Heart right ventricle (tissue), 16 donors: ENCODE results near the gene B4GAT1. TPM values are rescaled to one million over a fixed set of nuclear protein-coding genes. Genes with fewer than 3 reads are reported as not detected.
A peak's percentile ranks its signal among the peaks of the same experiment; 100 is the strongest.

Experiments used
- ATAC-seq, 8 donors: fragments of 200-7000 bp; cut with Tn5 transposase; one replicate each; pipeline ENCODE4 v1.9.1; 2020; ENCODE audit warnings: mild to moderate bottlenecking in 8 of 8, moderate library complexity in 8 of 8, moderate number of reproducible peaks in 1 of 8
- DNase-seq, 2 donors: peaks; one replicate each; pipeline ENCODE4 v3.0.0-alpha.2; 2020
- H3K27ac ChIP-seq, 10 donors: fragments of 200-600 bp; sonication (generic) in 2 of 10; one replicate each; pipeline versions ENCODE4 v1.5.0 to v1.8.0; 2020 to 2022; ENCODE audit warnings: mild to moderate bottlenecking in 3 of 10
- H3K27me3 ChIP-seq, 7 donors: fragments of 200-600 bp; one replicate each; pipeline ENCODE4 v1.8.0; 2021 to 2022; ENCODE audit warnings: mild to moderate bottlenecking in 2 of 7
- H3K36me3 ChIP-seq, 9 donors: fragments of 200-600 bp; sonication (generic) in 1 of 9; one replicate each; pipeline versions ENCODE4 v1.5.0 to v1.8.0; 2020 to 2022; ENCODE audit warnings: mild to moderate bottlenecking in 2 of 9
- H3K4me1 ChIP-seq, 9 donors: fragments of 200-600 bp; sonication (generic) in 1 of 9; one replicate each; pipeline versions ENCODE4 v1.5.0 to v1.8.0; 2020 to 2022; ENCODE audit warnings: mild to moderate bottlenecking in 4 of 9
- H3K4me3 ChIP-seq, 10 donors: fragments of 200-600 bp; sonication (generic) in 2 of 10; one replicate each; pipeline versions ENCODE4 v1.5.0 to v1.8.0; 2020 to 2022; ENCODE audit warnings: mild to moderate bottlenecking in 7 of 10, moderate library complexity in 2 of 10
- H3K9me3 ChIP-seq, 11 donors: fragments of 200-600 bp in 10 of 11; sonication (generic) in 2 of 11; one replicate each; pipeline versions ENCODE4 v1.5.0 to v1.8.0; 2013 to 2022; ENCODE audit warnings: mild to moderate bottlenecking in 2 of 11, control low read depth in 1 of 11, moderate library complexity in 1 of 11
- CTCF ChIP-seq, 9 donors: fragments of 200-600 bp; sonication (generic) in 2 of 9; IDR thresholded peaks; one replicate each; pipeline versions ENCODE4 v1.5.0 to v1.8.0; 2021 to 2022; ENCODE audit warnings: antibody characterized with exemption in 9 of 9, mild to moderate bottlenecking in 5 of 9, moderate library complexity in 1 of 9
- WGBS, 2 donors: extraction: QIAGEN DNeasy Blood & Tissue Kit; methylation state at CpG; one replicate each; pipeline ENCODE4 v1.1.7; 2013; ENCODE audit warnings: inconsistent platforms in 1 of 2; 5-methylcytosine and 5-hydroxymethylcytosine counted together
- intact Hi-C, 10 donors: fragments of 100-400 bp; cut with DNase I; formaldehyde crosslinking; loops; one replicate each; pipeline versions ENCODE4 v1.11.1 to v1.14.2; 2022
- polyA plus RNA-seq, 2 donors: library from polyadenylated mRNA; stranded (reverse); fragments of 200-250 nt; gene quantifications; one replicate each; pipeline ENCODE4 v1.2.3, GENCODE V29; 2013
- total RNA-seq, 10 donors: library from RNA; stranded (reverse); fragmentation: NEBNext Ultra II Directional in 3 of 10; extraction: Animal tissue kit (Norgen Biotek cat#: 25700) in 3 of 10; gene quantifications; one replicate each; pipeline versions ENCODE4 v1.2.1 to v1.2.4, GENCODE V29; 2021 to 2023
- donor health status: Arrhythmogenic right ventricular cardiomyopathy.
- donor health status: ischemic (EF 13 %, LVEDD 7.1; RV severe dilation, severe dysfunction).
- donor health status: healthy with polysubstance abuse.
- donor health status: DM: no; HTN: yes; CAD: no.
- donor health status: DM: no; HTN: no; CAD: no.
- donor health status: ischemic (EF 25% LVEDD 6.9; RV normal size, moderate dysfunction).
- donor health status: ischemic (EF 25% LVEDD 5.7; RV mildly dilated, moderate dysfunction).
- donor health status: healthy.
- donor health status: DM: yes; HTN: yes; CAD: no.
- donor health status: Ischemic cardiomyopathy.
- donor health status: ischemic (EF 35%, LVEDD 5.7; RV mildly dilated, moderate dysfunction).
- donor health status: nonischemic (EF 11% LVEDD 7.7; RV severe dilation, severe dysfunction).
- donor health status: DM: yes; HTN: yes; CAD: no.
- donor health status: PGD.
- donor health status: ischemic (EF 29% LVEDD 5.4; RV normal size, mild dysfunction).
- donor health status: nonischemic (EF 23%, LVEDD 6.1; RV moderate dilation, normal function).

B4GAT1 gene
- total and polyA plus RNA-seq, 12 donors: 22.3 to 69.6 (median 46.1) TPM

GRCh38 chr11:66346476-66347424 lies 679 bp downstream of the B4GAT1 start:
- Histone ChIP-seq H3K9me3 (no peaks in the 10 kb centered on the region), H3K36me3 (peaks cover 0 to 14% (median under 1%) of the 10 kb centered on the region in 9 donors), H3K27ac (peak overlapping the region; percentile 80 to 97 (median 88)), H3K4me3 (peak overlapping the region; percentile 67 to 100 (median 90)), H3K27me3 (peaks cover 0 to 5% (median 0%) of the 10 kb centered on the region in 7 donors), H3K4me1 (peaks cover 16 to 48% (median 39%) of the 10 kb centered on the region in 9 donors)
- ATAC-seq: peak in 4 of 8 donors; percentile 4 to 35 (median 13)
- intact Hi-C loops: loop anchor here in 3 of 10 donors (5.0 kb wide), 2 partner anchors 34 to 41 kb away; no protein-coding TSS in a partner anchor
- WGBS, 2 donors: 31 to 33% methylated on average over 68 of the region's 68 CpGs
- TF ChIP-seq CTCF (IDR thresholded peaks at IDR 0.05): no peak
- DNase-seq: no peak

GRCh38 chr11:66345316-66345649 lies 2.1 kb downstream of the B4GAT1 start:
- Histone ChIP-seq H3K36me3 (peaks cover 2 to 29% (median 15%) of the 10 kb centered on the region in 9 donors), H3K9me3 (no peaks in the 10 kb centered on the region), H3K27me3 (peaks cover 0 to 5% (median 0%) of the 10 kb centered on the region in 7 donors), H3K4me3 (peak overlapping the region; percentile 81 to 100 (median 94)), H3K27ac (peak overlapping the region in 9 of 10 donors; percentile 61 to 88 (median 84)), H3K4me1 (peaks cover 16 to 48% (median 39%) of the 10 kb centered on the region in 9 donors)
- TF ChIP-seq CTCF (IDR thresholded peaks at IDR 0.05): no peak
- ATAC-seq (peak in 1 of 8 donors; percentile 19), DNase-seq (no peak)
- WGBS, 2 donors: 2 to 5% methylated on average over 7 of the region's 7 CpGs
- intact Hi-C loops: loop anchor here in 3 of 10 donors (5.0 kb wide), 2 partner anchors 33 to 42 kb away; no protein-coding TSS in a partner anchor

- ATAC-seq (peak; percentile 84 to 96 (median 92)), DNase-seq (peak; percentile 98 to 99)
- peaks cover 0 to 5% (median 0%) of the 10 kb centered on the region in 7 donors for H3K27me3 ChIP-seq
- H3K4me3 ChIP-seq: peak within 1 kb of the TSS; percentile 81 to 100 (median 94)
- TF ChIP-seq CTCF (IDR thresholded peaks at IDR 0.05): peak in 4 of 9 donors; percentile 14 to 33 (median 20)
- H3K9me3 ChIP-seq: no peaks in the 10 kb centered on the region
- WGBS, 2 donors: 0% methylated on average over 59 of the region's 59 CpGs
- peaks cover 2 to 35% (median 20%) of the 10 kb centered on the region in 9 donors for H3K36me3 ChIP-seq
- peaks cover 16 to 48% (median 39%) of the 10 kb centered on the region in 9 donors for H3K4me1 ChIP-seq
- H3K27ac ChIP-seq: peak within 1 kb of the TSS in 9 of 10 donors; percentile 61 to 88 (median 84)
- intact Hi-C loops: loop anchor here in 4 of 10 donors (5.0 kb wide), 3 partner anchors 32 to 43 kb away; no protein-coding TSS in a partner anchor
Observed at GRCh38 chr11:66344550-66345315, 2.7 kb downstream of the B4GAT1 start, which contains the start of gene BRMS1. BRMS1 (minus strand) TSS chr11:66345104; CDS start chr11:66342234, 2,870 bp downstream.
